Measurements from ENCODE around the gene DHX58.

The DHX58 gene

DNA sequence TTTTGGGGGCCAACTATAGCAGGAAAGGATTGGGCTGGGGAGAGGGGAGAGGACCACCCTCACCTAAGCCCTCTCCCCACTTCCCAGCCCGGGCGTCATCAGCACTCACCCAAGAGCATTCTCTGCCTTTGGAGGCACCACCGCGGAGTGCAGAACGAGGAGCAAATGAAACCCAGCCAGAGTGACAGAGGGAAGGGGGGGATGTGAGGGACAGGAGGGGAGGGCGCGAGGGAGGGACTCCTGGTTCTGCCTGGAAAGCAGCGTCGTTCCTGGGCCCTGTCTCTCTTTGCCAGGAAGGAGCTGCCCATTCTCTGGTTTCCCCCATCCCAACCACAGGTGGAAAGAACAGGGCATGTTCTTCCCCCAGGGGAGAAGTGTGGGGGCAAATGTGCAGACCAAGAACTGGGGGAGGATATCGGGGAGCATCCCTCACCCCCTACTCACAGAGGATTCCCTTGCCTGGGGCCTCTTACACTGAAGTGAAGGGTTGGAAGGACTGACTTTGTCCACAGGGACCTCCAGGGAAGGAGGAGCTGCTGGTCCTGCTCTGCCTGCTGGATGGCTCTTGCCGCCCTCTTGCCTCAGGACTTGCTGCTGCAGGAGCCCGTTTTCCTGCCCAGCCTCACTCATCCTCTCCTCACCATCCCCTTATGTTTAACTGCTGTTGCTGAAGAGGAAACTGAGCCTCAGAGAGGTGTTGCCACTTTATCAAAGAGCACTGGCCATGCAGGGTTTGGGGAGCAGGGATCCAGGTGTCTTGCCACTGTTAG, 58.6 kb downstream of the DHX58 start:
- DNase-seq (ENCODE audit: low read depth): no peak

DNA sequence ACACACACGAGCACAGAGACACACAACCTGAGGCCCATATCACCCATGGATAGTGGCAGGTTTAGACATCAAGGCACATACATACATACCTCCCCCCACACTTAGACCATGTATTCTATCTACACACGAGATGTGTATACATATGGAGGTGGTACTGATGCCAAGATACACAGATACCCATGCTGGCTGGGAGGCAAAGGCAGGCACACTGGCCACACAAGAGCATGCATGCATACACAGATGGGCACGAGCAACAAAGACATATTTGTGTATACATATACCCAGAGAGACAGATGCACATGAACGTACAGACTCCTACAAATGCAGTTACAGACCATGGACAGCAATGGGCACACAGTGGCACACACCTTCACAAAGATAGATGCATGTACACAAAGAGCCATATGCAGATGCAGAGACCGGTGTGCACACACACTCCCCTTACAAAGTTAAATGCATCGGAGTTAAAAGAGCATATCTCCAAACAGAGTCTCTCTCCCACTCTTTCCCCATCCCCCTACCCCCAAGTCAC, 60.1 kb downstream of the DHX58 start:
- no peak for DNase-seq (ENCODE audit: low read depth)

DNA sequence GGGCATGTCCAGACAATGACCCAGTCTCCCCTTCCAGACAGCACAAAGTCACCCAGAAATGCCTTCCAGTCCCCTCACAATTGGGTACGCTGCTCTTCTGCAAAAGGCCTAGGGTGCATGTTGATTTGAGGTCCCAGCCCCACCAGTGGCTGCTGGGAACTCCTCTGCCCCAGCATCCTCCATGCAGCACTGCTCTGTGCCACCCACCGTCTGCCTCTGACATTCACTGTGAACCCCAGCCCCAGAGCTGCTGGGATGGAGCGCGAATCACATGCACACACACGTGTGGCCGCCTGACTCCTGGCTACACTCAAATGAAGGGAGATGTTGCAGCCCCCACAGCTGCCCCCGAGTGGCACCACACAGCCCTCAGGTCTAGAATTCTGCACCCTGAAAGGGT, 60.9 kb downstream of the DHX58 start:
- DNase-seq (ENCODE audit: low read depth): no peak

All from stromal cell of bone marrow (primary cell).